ENCODE results near the gene ASB2.

ASB2 gene

GRCh38 chr14:94004015-94004414 is 27.6 kb upstream of the ASB2 start:
- TF ChIP-seq CTCF (IDR thresholded peaks at IDR 0.05; ENCODE audit: insufficient read depth, low read length, missing control alignments) = no peak
- POLR2A ChIA-PET = no interaction called here
- H3K4me3 ChIP-seq (ENCODE audit: low read depth, low read length) = no peak overlapping the region
- no peak for DNase-seq (ENCODE audit: low read depth, low spot score)
- CTCF ChIA-PET = interaction anchor here (1.0 to 12.0 kb wide), 12 partner anchors 9 to 134 kb away, joined by 3 to 472 read pairs (median 4); partner anchors contain the start of genes IFI27L2 and OTUB2

- TF ChIP-seq CTCF (IDR thresholded peaks at IDR 0.05; ENCODE audit: insufficient read depth, low read length, missing control alignments) = no peak
- DNase-seq (ENCODE audit: low read depth, low spot score) = no peak
- ChIA-PET POLR2A (no interaction called here), CTCF (interaction anchor here (1.0 to 12.0 kb wide), 11 partner anchors 8 to 135 kb away, joined by 3 to 472 read pairs (median 4); partner anchors contain the start of gene OTUB2)
- no peak overlapping the region for H3K4me3 ChIP-seq (ENCODE audit: low read depth, low read length)
Observed at GRCh38 chr14:94003397-94003796, 27.0 kb upstream of the ASB2 start.

DNA sequence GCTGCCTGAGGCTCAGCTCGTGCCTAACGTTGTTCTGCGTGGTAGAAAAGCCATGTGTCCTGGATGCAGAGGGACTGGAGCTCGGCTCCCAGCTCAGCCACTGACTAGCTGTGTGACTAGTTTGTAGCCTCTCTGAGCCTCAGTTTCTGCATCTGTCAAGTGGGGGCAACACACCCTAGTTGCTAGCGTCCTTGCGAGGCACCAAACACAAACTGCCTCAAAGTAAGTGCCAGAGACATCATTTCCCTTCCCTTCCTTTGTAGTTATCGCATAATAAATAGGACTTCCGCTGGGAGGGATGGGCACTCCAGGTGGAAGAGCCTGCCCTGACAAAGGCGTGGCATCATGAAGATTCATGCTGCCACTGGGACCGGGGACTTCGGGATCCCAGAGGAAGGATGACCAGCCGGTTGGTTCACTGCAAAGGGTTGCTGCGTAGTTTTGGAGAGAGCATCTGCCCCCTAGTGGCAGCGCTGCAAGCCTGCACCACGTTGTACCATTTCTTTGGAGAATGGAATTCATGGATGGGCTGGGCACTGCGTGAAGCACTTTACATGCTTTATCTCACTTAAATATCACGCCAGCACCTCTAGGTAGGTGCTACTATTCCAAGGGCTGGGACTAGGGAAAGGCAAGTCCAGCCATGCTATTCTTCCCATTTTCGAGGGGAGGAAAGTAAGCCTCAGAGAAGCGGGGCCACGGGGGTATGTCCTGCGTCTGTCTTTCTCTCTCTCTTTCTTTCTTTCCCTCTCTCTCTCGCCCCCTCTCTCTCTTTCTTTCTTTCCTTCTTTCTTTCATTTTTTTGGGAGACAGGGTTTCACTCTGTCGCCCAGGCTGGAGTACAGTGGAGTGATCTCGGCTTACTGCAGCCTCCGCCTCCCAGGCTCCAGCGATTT is 25.4 kb upstream of the ASB2 start:
- no peak for DNase-seq (ENCODE audit: low read depth, low spot score)
- H3K4me3 ChIP-seq (ENCODE audit: low read depth, low read length) = no peak overlapping the region
- ChIA-PET POLR2A (no interaction called here), CTCF (interaction anchor here (0.6 to 12.0 kb wide), 22 partner anchors 8 to 168 kb away, joined by 3 to 472 read pairs (median 4); no protein-coding TSS in a partner anchor)
- peak; percentile 97 for TF ChIP-seq CTCF (IDR thresholded peaks at IDR 0.05; ENCODE audit: insufficient read depth, low read length, missing control alignments)

DNA sequence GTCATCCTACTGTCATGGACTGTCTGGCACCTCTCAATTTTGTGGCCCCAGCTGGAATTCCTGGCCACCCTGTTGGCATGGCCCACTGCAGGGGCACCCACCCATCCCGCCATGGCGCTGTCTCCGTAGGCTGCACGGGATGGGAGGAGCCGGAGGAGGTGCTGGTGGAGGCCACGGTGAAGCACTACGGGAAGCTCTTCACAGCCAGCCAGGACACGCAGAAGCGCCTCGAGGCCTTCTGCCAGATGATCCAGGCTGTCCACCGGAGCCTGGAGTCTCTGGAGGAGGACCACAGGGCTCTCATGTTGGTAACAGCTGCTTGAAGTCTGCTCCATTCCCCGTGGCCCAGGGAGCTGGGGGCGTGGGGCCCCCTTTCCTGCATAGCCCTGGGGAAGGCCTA is 24.6 kb upstream of the ASB2 start:
- H3K4me3 ChIP-seq (ENCODE audit: low read depth, low read length) = no peak overlapping the region
- ChIA-PET CTCF (interaction anchor here (0.6 to 12.0 kb wide), 18 partner anchors 10 to 169 kb away, joined by 3 to 472 read pairs (median 4); no protein-coding TSS in a partner anchor), POLR2A (no interaction called here)

GRCh38 chr14:94000267-94000666 is 23.9 kb upstream of the ASB2 start:
- ChIA-PET POLR2A (no interaction called here), CTCF (interaction anchor here (1.0 to 12.0 kb wide), 16 partner anchors 9 to 345 kb away, joined by 3 to 472 read pairs (median 7); partner anchors contain the start of gene OTUB2)
- DNase-seq (ENCODE audit: low read depth, low spot score) = no peak
- H3K4me3 ChIP-seq (ENCODE audit: low read depth, low read length) = no peak overlapping the region
- no peak for TF ChIP-seq CTCF (IDR thresholded peaks at IDR 0.05; ENCODE audit: insufficient read depth, low read length, missing control alignments)

More for the DNA sequence above, 24.6 kb upstream of the ASB2 start:
- no peak for DNase-seq (ENCODE audit: low read depth, low spot score)
- TF ChIP-seq CTCF (IDR thresholded peaks at IDR 0.05; ENCODE audit: insufficient read depth, low read length, missing control alignments) = no peak

GRCh38 chr14:93999573-93999972 is 23.2 kb upstream of the ASB2 start:
- TF ChIP-seq CTCF (IDR thresholded peaks at IDR 0.05; ENCODE audit: insufficient read depth, low read length, missing control alignments) = no peak
- CTCF ChIA-PET = interaction anchor here (1.0 to 12.0 kb wide), 12 partner anchors 8 to 345 kb away, joined by 3 to 472 read pairs (median 11); partner anchors contain the start of gene OTUB2
- H3K4me3 ChIP-seq (ENCODE audit: low read depth, low read length) = no peak overlapping the region
- POLR2A ChIA-PET = no interaction called here
- DNase-seq (ENCODE audit: low read depth, low spot score) = no peak

Data from AG04449 (cell line).